Measurements from ENCODE around the gene ZNF440. TPM values are rescaled to one million over a fixed set of nuclear protein-coding genes. Genes with fewer than 3 reads are reported as not detected.

ZNF440 gene
- total and polyA plus RNA-seq, 10 donors, result 2.6 to 19.0 (median 14.7) TPM

GRCh38 chr19:11797491-11797890 is 16.6 kb upstream of the ZNF440 start:
- H3K4me1 ChIP-seq, result peaks cover 9 to 30% (median 21%) of the 10 kb centered on the region in 6 donors
- no peaks in the 10 kb centered on the region for H3K36me3 ChIP-seq
- DNase-seq, result peak; percentile 87
- H3K9me3 ChIP-seq, result peaks cover 0 to 16% (median 4%) of the 10 kb centered on the region in 8 donors
- H3K27ac ChIP-seq, result peak overlapping the region in 4 of 8 donors; percentile 80 to 86 (median 82)
- H3K27me3 ChIP-seq (replicated peaks in 1 of 7), result no peaks in the 10 kb centered on the region
- intact Hi-C loops (cut with DNase I; ENCODE audit: low total_unique reads), result loop anchor here (5.0 kb wide), 1 partner anchor 195 kb away; no protein-coding TSS in a partner anchor
- WGBS, 5 donors, result 5 to 10% (median 7%) methylated on average over 8 of the region's 8 CpGs
- H3K4me3 ChIP-seq, result peak overlapping the region in 3 of 8 donors; percentile 59 to 79 (median 70)
- TF ChIP-seq POLR2A (IDR thresholded peaks at IDR 0.05) (no peak), POLR2AphosphoS5 (IDR thresholded peaks at IDR 0.05) (peak in 2 of 3 donors; percentile 59), CTCF (IDR thresholded peaks at IDR 0.05 in 8 of 11, conservative IDR thresholded peaks at IDR 0.05 in 3 of 11) (peak; percentile 49 to 88 (median 84))

- Histone ChIP-seq H3K36me3 (no peaks in the 10 kb centered on the region), H3K9me3 (peaks cover 0 to 16% (median under 1%) of the 10 kb centered on the region in 8 donors), H3K27ac (peak within 1 kb of the TSS; percentile 49 to 86 (median 80)), H3K4me3 (peak within 1 kb of the TSS; percentile 56 to 79 (median 70)), H3K27me3 (replicated peaks in 1 of 7) (no peaks in the 10 kb centered on the region), H3K4me1 (peaks cover 9 to 30% (median 21%) of the 10 kb centered on the region in 6 donors)
- TF ChIP-seq POLR2AphosphoS5 (IDR thresholded peaks at IDR 0.05) (peak; percentile 74 to 90 (median 83)), POLR2A (IDR thresholded peaks at IDR 0.05) (peak in 2 of 3 donors; percentile 26 to 67), CTCF (IDR thresholded peaks at IDR 0.05 in 8 of 11, conservative IDR thresholded peaks at IDR 0.05 in 3 of 11) (peak in 3 of 11 experiments; percentile 25 to 42 (median 30))
- intact Hi-C loops (cut with DNase I; ENCODE audit: low total_unique reads), result loop anchor here (5.0 kb wide), 1 partner anchor 194 kb away; no protein-coding TSS in a partner anchor
- DNase-seq, result peak; percentile 97
- 1 to 2% (median 1%) methylated on average over 23 to 56 of the region's 56 CpGs for WGBS, 5 donors
Measured at GRCh38 chr19:11798391-11799330, 15.4 kb upstream of the ZNF440 start, which contains the start of gene ZNF491. Gene ZNF491, plus strand, starts transcription at chr19:11798523. Its CDS starts 7,431 bp downstream, at chr19:11805954.

- peaks cover 0 to 33% (median 15%) of the 10 kb centered on the region in 6 donors for H3K36me3 ChIP-seq
- no peak overlapping the region for H3K27ac ChIP-seq
- intact Hi-C loops (cut with DNase I; ENCODE audit: low total_unique reads), result no loop called here
- H3K27me3 ChIP-seq (replicated peaks in 1 of 7), result no peaks in the 10 kb centered on the region
- no peak overlapping the region for H3K4me3 ChIP-seq
- peaks cover 13 to 79% (median 56%) of the 10 kb centered on the region in 8 donors for H3K9me3 ChIP-seq
- no peaks in the 10 kb centered on the region for H3K4me1 ChIP-seq
- TF ChIP-seq POLR2AphosphoS5 (IDR thresholded peaks at IDR 0.05), result no peak
- TF ChIP-seq CTCF (IDR thresholded peaks at IDR 0.05 in 8 of 11, conservative IDR thresholded peaks at IDR 0.05 in 3 of 11), result no peak
- no peak for TF ChIP-seq POLR2A (IDR thresholded peaks at IDR 0.05)
- DNase-seq, result no peak
- WGBS, 5 donors, result 90 to 96% (median 93%) methylated on average over 11 of the region's 11 CpGs
Measured at GRCh38 chr19:11806354-11807098, 7.5 kb upstream of the ZNF440 start.
